ELF-1 (cell line): ENCODE results near the gene KCNH6.
A peak's percentile ranks its signal among the peaks of the same experiment; 100 is the strongest.

Source experiments
- DNase-seq: peaks from one replicate; pipeline ENCODE4 v3.0.0-alpha.2; 2016; ENCODE audit warnings: low read depth, low spot score

KCNH6 gene

DNA sequence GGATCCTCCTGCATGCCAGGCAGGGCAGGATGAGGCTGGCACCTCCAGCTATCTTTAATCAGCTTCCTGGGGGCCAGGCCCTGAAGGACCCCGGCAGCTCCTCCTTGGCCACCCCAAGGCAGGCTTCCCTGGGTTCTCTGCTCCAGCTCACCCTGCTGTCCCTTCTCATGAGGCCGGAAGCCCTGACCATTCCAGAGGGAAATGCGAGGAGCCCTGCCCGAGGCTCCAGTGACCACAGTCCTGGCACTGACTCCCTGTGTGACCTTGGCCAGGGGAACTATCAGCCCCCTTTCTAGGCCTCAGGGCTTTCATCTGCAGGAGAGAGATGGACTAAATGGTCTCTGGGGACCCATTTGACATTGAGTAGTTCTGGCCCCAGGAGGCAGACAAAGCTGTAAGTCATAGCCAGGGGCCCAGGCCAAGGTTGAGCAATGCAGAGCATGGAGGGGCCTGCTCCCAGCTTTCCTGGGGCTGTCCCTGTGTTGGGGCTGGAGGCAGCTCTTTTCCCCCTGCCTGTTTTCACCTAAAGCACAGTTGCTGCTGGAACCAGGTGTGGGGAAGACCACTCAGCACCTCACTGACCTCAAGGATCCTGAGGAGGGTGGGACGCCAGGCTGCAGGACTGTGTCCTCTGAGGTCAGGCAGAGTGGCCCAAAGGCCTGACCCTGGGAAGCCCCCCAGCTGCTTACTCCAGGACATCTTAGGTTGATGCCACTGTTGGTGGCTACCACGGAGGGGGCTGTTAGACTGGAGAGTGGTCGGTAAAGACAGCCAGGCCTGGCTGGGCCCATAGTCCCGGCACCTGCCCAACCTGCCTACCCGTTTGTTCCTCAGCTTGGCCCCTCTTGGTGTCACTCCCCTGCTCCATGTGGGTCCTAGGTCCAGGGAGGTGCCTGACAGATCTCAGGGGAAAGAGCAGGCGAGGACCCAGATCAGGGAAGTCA lies 8.1 kb downstream of the KCNH6 start:
- DNase-seq: no peak

DNA sequence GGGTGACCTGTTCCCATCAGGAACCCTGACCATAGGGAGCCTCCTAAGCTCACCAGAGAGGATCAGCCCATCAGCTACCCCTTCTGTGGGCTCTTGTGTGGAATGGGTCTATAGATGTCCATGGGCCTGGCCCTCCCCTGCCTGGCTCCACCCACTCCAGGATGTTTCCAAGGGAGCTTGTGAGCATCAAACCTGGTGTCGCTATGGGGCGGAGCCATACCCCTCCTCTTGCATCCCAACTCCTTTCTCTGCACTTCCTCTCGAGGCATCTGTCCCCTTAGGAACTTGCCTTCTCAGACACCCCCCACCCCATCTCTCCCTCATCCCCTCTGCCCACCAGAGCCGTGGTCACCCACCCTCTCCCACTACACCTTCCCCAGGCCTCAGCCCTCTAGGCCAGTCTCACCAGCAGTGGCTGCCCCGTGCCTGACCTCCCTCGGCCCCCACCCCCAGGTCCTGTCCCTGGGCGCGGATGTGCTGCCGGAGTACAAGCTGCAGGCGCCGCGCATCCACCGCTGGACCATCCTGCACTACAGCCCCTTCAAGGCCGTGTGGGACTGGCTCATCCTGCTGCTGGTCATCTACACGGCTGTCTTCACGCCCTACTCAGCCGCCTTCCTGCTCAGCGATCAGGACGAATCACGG lies 10.4 kb downstream of the KCNH6 start:
- DNase-seq: no peak

DNA sequence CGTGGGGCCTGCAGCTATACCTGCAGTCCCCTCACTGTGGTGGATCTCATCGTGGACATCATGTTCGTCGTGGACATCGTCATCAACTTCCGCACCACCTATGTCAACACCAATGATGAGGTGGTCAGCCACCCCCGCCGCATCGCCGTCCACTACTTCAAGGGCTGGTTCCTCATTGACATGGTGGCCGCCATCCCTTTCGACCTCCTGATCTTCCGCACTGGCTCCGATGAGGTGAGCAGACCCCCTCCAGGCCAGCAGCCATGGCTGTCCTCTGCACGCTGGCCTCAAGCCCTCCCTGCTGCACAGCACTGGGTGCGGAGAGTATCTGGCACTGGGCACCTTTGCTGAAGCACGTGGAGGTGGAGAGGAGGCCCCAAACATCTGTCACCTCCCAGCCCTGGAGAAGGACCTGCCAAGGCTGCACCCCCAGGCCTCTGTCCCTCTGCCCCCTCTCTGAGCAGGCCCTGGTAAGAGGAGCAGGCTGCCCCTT lies 11.0 kb downstream of the KCNH6 start:
- DNase-seq: no peak

DNA sequence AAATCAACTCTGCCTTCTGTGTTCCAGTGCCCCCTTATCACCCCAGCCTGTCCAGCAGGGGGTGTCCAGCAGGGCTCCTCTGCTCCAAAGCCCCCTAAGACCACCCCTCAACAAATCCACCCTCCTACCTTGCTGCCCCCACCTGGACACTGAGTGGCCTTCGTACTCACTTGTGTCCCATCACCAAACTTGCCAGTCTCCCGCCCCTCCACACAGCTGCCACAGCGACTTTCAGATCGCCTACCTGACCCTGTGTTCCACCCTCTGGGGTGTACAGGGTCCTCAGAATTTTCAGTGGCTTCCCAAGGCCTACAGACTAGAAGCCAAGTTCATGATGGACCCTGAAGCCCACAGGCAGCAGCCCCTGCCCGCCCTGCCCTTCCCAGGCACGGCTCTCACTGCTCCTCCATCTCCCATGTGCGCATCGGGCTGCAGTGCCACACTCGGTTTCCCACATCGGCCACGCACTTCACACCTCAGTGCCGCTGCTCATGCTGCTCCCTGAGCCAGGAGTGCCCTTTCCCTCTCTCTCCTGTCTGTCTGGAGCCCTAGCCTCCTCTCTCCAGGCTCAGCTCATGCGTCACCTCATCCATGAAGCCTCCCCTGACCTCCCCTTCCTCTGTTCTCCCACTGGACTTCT lies 11.8 kb downstream of the KCNH6 start:
- DNase-seq: no peak

DNA sequence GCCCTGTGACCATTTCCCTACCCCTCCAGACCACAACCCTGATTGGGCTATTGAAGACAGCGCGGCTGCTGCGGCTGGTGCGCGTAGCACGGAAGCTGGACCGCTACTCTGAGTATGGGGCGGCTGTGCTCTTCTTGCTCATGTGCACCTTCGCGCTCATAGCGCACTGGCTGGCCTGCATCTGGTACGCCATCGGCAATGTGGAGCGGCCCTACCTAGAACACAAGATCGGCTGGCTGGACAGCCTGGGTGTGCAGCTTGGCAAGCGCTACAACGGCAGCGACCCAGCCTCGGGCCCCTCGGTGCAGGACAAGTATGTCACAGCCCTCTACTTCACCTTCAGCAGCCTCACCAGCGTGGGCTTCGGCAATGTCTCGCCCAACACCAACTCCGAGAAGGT lies 12.5 kb downstream of the KCNH6 start:
- no peak for DNase-seq

DNA sequence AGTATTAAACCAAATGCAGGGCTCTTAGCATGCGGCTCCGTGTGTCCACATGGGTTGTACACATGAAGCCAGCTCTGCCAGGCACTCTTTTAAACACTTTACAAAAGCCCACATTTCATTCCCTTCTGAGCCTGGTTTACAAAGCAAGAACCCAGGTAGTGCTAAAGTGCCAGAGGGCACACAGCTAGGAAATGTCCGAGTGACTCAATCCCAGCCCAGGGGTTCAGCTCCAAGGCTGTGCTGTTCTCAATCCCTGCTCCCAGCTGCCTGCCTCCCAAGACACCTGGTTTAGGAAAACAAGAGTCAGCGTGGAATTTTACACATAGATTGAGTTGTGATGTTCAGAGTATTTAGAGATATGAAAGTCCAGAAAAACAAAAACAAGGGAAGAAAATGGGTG lies 13.8 kb downstream of the KCNH6 start:
- peak; percentile 35 for DNase-seq

DNA sequence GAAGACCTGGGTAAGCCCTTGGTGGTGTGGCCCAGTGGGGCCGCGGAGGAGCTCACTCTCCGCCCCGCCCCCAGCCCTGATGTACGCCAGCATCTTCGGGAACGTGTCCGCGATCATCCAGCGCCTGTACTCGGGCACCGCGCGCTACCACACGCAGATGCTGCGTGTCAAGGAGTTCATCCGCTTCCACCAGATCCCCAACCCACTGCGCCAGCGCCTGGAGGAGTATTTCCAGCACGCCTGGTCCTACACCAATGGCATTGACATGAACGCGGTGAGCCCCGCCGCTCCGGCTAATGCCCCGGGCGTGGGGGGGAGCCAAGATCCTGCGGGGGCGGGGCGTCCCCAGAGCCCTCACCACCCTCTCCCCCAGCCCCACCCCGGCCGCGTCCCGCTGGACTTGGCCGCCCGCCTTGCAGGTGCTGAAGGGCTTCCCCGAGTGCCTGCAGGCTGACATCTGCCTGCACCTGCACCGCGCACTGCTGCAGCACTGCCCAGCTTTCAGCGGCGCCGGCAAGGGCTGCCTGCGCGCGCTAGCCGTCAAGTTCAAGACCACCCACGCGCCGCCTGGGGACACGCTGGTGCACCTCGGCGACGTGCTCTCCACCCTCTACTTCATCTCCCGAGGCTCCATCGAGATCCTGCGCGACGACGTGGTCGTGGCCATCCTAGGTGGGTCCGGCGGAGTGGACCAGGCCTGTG lies 15.0 kb downstream of the KCNH6 start:
- DNase-seq: peak; percentile 24

DNA sequence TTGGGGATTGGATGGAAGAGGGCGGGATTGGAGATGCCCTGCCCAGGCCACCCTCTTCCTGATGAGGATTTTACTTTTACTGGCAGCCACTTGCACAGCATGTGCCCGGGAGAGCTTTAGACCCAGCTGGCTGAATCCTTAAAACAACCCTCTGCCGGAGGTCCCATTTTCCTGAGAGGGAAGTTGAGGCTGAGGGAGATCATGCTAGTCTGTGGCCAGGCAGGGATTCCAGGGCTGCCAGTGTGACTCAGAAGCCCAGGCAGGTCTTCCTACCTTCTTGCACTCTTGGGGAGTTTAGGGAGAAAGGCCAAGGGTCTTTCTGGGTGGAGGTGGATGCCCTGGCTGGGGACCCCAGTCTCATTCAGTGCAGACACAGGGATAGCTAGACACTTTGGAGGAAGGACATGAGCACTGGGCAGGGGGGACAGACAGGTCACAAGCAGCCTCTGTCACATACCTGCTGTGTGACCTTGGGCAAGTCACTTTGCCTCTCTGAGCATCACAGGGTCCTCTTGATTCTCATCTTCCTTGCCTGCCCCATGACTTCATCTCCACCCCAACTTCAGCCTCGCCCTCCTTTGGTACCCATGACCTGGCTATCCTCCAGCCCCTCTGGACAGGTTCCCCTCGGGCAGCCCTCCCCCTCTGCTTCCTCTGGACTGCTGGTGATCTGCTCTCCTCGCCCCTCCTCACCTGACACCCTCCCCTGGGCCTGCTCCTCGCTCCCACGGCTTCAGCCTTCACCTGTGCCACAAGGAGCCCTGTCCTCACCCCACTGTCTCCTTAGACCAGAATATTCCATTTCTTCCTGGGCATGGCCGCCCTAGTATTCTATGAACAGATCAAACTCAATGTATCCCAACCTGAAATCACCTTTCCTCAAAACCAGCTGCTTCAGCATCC lies 15.8 kb downstream of the KCNH6 start:
- DNase-seq: no peak

DNA sequence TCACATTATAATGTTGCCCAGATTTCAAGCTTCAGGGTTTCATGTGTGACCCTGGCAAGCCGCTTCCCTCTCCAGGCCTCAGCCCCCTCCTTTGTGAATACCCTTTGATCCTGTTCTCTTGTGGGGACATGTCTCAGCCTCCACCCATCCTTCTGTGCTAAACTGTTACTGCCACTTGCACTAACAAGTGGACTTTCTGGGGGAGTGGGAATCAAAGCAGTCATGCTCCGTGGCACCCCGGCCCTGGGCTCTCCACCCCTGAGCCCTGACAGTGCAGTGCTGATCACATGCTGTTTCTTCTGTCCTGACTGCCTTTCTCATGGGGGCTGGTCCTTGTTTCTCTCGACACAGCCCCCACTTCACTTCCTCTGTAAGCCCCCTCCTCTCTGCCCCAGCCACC lies 17.4 kb downstream of the KCNH6 start:
- no peak for DNase-seq

DNA sequence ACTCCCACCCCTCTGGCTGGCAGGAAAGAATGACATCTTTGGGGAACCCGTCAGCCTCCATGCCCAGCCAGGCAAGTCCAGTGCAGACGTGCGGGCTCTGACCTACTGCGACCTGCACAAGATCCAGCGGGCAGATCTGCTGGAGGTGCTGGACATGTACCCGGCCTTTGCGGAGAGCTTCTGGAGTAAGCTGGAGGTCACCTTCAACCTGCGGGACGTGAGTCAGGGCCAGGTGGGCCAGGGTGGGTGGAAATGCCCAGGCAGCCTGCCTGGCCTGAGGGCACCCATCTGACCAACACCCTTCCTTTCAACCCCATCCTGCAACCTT lies 19.0 kb downstream of the KCNH6 start:
- DNase-seq: no peak

DNA sequence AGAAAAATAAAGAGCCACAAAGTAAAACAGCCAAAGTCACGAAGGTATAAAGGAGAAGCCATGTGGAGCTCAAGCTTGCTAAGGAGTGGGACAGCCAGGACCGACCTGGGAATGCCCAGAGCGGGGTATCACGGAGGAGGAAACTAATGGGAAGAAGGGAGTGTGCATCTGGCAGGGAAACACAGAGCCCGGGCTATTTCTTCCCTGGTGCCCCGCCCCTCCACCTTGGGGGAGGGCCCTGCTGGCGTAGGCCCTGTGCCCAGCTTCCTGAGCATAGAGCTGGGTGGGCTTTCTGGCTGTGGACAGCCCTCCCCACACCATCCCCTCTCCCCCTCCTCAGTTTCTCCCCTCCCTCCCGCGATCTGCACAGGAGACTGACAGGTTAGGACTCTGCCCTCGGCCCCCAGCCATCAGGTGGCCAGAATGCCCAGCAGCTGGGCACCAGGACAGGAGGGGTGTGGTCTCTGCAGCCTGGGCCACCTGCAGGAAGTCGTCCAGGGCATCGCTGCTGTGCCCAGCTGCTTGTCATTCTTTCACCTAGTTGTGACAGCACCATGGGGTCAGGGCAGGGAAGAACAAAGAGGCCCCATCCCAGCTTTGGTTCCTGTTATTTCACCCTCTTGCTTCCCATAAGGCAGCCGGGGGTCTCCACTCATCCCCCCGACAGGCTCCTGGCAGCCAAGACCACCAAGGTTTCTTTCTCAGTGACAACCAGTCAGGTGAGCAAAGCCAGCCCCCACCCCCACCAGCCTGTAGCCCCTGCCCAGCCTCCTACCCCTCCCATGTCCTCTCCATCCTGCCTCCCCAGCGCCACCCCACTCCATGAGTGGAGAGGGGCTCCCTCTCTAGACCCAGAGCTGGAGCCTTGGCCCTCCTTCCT lies 20.0 kb downstream of the KCNH6 start:
- DNase-seq: no peak

DNA sequence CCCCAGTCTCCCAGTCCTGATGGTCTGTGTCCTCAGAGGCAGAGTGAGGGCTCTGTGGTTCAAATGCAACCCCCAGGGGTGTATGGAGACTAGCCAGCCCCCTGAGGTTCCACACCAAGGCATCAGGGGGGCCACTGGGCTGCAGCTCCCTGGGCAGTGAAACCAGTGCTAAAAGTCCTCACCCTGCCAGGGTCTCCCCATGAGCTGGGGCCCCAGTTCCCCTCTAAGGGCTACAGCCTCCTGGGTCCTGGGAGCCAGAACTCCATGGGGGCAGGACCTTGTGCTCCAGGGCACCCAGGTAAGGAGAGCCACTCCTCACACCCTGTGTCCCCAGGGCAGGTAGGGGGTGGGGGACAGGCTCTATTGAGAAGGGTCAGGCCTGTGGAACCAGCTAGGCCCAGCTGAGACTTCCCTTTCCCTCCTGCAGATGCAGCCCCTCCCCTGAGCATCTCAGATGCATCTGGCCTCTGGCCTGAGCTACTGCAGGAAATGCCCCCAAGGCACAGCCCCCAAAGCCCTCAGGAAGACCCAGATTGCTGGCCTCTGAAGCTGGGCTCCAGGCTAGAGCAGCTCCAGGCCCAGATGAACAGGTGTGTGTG lies 20.8 kb downstream of the KCNH6 start:
- DNase-seq: peak; percentile 36

DNA sequence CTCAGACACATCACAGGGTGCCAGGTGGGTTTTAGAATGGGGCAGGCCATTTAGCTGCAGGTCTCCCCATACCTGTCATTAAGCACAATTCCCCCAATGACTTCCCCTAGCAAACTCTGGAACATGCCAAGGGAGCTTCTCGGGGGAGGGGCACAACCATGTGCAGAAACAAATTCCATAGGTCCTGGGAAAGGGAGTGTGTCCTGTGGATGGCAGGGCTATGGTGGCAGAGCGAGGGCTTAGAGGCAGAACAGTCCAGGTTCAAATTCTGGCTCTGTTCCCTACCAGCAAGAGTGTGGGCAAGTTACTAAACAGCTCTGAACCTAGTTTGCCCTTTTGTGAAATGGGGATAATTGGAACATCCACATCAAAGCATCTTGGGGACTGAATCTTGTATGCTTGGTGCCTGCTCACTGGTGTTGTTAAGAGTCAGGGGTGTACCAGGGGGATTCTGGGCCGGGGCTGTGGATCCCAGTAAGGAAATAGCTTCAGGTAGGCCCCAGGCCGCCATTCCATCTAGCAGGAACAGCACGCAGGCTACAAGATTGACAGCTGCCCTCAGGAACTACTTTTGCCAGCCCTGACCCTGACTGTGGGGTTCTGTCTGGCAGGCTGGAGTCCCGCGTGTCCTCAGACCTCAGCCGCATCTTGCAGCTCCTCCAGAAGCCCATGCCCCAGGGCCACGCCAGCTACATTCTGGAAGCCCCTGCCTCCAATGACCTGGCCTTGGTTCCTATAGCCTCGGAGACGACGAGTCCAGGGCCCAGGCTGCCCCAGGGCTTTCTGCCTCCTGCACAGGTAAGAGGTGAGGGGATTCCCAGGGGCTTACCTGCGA lies 21.5 kb downstream of the KCNH6 start:
- peak; percentile 42 for DNase-seq

DNA sequence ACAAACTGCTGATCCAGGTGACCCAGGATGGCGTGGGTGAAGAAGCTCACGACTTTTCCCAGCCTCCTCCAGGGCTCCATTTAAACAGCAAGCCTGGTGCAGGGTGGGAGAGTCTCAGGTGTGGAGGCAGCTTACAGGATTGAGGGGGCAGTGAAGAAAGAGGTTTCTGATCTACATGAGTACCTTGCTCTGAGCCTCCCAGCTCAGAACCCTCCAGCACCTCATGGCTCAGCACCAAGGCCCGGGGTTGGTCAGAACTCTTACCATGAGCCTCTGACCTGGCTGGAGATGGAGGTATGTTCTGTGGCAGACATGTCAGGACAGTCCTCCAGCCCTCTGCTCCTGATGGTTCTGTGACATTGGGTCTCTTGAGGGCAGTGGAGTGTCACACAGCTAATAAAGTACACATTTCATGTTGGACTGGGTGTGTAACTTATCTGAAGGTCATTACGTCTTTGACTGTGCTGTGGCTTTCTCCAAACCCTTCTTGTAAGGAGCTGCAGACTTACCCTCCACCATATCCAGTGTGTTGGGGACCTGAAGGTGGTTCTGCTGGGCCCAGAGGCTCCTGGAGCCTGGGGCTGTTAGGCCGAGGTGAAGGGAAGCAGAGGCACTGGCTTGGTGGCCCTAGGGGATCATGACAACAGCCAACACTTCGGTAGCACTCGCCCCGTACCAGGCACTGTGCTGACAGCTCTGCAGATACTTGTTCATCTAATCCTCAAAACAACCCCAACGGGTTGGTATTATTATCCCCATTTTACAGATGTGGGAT lies 23.3 kb downstream of the KCNH6 start:
- DNase-seq: no peak

DNA sequence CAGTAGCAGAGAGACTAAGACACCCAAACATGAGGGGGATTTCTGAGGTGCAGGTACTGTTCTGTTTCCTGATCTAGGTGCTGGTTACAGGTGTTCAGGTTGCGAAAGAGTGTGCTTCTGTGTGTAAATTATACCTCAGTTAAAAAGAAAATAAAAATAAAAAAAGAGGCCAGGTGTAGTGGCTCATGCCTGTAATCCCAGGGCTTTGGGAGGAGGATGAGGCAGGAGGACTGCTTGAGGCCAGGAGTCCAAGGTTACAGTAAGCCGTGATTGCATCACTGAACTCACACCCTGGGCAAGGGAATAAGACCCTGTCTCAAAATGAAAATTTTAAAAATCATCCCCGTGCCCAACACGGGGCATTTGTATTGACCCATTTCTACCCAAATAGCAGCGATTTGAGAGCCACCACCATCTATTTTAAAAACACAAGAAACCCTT lies 23.9 kb downstream of the KCNH6 start:
- DNase-seq: no peak

DNA sequence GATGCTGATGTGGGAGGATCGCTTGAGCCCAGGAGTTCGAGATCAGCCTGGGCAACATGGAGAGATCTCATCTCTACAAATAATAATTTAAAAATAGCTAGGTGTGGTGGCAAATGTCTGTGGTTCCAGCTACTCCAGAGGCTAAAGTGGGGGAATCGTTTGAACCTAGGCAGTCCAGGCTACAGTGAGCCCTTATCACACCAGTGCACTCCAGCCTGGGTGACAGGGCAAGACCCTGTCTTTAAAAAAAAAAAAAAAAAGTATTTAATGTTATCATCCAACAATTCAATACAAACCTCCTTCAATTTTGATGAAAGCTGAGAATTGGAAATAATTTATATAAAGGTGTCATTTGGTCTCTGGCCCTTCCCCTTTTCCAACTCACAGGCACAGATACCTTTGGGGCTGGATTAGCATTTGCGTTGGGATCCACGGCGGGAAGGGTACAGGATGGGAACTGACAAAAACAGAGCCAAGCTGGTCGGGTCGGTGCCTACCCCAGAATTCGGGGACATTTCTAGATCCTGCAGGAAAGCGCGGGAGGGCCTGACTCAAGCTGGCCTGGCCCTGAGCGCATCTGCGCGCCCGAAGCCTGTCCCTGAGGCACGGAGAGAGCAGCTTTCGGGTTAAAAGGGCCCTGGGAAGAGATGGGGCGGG lies 26.3 kb downstream of the KCNH6 start:
- no peak for DNase-seq
